GM21529 (cell line): ENCODE results near the gene WAPL.
A peak's percentile ranks its signal among the peaks of the same experiment; 100 is the strongest.
"Not testable (repeated sequence)": the region's sequence is repeated elsewhere in the genome, so short reads cannot be mapped to it uniquely, and the experiment has no call there.

Experiments used
- ATAC-seq: cut with Tn5 transposase; IDR thresholded peaks from one replicate; pipeline ENCODE4 v1.9.1; 2021; ENCODE audit not compliant: unreplicated experiment

WAPL gene

GRCh38 chr10:86390337-86391120 lies 131.1 kb downstream of the WAPL start:
- no peak for ATAC-seq

DNA sequence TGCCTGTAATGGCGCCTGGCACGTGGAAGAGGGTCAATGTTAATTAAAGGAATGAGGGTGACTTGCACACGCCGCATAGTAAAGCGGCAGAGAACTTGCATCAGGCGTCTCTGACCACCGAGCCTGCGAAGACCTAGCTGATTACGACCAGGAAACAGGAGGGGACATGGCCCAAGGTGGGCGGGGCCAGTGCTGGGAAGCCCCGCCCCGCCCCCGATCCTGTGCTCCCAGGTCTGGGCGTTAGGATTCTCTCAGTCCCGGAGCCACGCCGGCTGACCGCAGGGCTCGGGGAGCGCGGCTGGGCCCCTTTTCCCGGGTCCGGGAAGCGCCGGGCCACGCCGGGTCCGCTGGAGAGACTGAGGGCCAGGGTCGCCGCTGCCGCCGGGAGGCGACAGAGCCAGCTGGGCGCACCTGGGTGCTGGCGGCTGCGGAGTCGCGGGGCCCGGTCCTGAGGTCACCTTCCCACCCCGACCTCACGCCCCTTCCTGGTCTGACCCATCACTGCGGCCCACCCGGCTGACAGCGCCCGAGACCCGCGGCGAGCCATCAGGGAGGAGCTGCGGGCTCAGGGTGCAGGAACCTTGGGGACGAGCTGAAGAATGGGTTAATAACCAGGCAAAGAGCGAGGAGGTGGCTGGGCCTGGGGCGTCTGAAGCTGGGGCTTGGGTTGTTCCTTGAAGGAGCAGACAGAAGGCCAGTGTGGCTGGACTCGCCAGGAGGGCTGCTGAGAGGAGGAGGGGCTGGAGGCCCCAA lies 132.0 kb downstream of the WAPL start:
- ATAC-seq: peak; percentile 64

DNA sequence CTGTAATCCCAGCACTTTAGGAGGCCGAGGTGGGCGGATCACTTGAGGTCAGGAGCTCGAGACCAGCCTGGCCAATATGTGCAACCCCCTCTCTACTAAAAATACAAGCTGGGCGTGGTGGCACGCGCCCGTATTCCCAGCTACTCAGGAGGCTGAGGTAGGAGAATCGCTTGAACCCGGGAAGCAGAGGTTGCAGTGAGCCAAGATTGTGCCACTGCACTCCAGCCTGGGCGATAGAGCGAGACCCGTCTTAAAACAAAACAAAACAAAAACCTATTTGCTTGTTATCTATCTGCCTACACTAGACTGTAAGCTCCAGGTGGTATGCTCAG lies 132.5 kb downstream of the WAPL start:
- ATAC-seq: not testable (repeated sequence)

- no peak for ATAC-seq
Observed at GRCh38 chr10:86388119-86388704, 133.4 kb downstream of the WAPL start.

GRCh38 chr10:86387178-86387794 lies 134.3 kb downstream of the WAPL start:
- no peak for ATAC-seq

GRCh38 chr10:86385806-86386205 lies 135.8 kb downstream of the WAPL start:
- no peak for ATAC-seq
